GM21529 (cell line): Measurements from ENCODE around the gene TXNL4A.

Experiments used
- ATAC-seq: cut with Tn5 transposase; IDR thresholded peaks from one replicate; pipeline ENCODE4 v1.9.1; 2021; ENCODE audit not compliant: unreplicated experiment

TXNL4A gene

DNA sequence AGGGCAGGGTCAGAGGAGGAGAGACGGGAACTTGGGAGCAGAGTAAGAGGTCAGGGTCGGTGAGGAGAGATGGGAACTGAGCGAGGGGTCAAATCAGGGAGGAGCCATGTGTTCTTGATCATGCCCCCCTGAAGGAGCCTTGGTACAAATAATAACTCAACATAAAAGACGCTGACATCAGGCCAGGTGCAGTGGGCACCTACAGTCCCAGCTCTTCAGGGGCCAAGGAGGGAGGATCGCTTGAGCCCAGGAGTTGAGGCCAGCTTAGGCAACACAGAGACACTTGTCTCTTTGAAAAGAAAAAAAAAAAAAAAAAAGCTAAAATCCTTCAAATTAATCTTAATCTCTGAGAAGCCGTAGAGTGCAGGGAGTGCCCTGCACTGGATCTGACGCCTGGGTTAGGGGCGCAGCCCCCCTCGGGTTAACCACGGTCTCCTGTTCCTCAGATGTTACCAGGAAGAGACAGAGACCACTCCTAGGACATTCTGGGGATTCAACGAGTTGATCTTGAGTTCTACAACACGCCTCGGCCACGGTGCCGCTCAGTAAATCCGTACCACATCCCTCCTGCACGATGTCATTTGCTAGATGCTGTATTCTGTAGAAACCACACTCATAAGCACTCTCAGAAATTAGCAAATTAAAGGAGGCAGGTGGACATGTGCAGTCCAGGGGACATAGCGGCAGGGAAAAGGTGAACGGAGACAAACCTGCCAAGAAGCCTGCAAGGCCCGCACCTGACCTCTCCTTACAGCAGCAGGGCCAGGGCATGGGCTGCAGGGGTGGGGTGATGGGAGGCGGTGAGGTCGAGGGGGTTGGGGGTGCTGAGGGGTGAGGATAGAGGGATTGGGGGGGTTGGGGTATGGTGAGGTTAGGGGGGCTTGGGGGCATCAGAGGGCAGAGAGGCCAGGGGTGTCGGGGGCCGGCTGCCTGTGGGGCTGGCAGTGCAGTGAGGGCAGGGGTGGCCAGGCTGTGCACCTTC is 66.1 kb downstream of the TXNL4A start:
- no peak for ATAC-seq
